Measurements from ENCODE around the gene SYT11.
"Not testable (repeated sequence)": the region's sequence is repeated elsewhere in the genome, so short reads cannot be mapped to it uniquely, and the experiment has no call there.

The SYT11 gene

GRCh38 chr1:155900161-155900560 is 40.8 kb downstream of the SYT11 start:
- no peak for DNase-seq

GRCh38 chr1:155904261-155904660 is 44.9 kb downstream of the SYT11 start:
- DNase-seq, result no peak

- peak in 1 of 2 donors; percentile 83 for DNase-seq
Measured at GRCh38 chr1:155909894-155910293, 50.5 kb downstream of the SYT11 start.

GRCh38 chr1:155910621-155911121 is 51.3 kb downstream of the SYT11 start:
- no peak for DNase-seq

- peak; percentile 51 to 70 for DNase-seq
Measured at GRCh38 chr1:155911156-155912055, 52.0 kb downstream of the SYT11 start, which contains the start of gene RIT1. Gene RIT1, minus strand, starts transcription at chr1:155911349. Its CDS starts 588 bp downstream, at chr1:155910761.

GRCh38 chr1:155912056-155912536 is 52.7 kb downstream of the SYT11 start:
- no peak for DNase-seq

GRCh38 chr1:155913969-155914757 is 54.8 kb downstream of the SYT11 start:
- DNase-seq, result no peak

- DNase-seq, result no peak
Measured at GRCh38 chr1:155918660-155919059, 59.3 kb downstream of the SYT11 start.

GRCh38 chr1:155919801-155920200 is 60.4 kb downstream of the SYT11 start:
- DNase-seq, result no peak

- DNase-seq, result no peak
Measured at GRCh38 chr1:155920717-155921116, 61.4 kb downstream of the SYT11 start.

GRCh38 chr1:155925506-155925905 is 66.1 kb downstream of the SYT11 start:
- no peak for DNase-seq

GRCh38 chr1:155929057-155929456 is 69.7 kb downstream of the SYT11 start:
- DNase-seq, result no peak

GRCh38 chr1:155930725-155931124 is 71.4 kb downstream of the SYT11 start:
- not testable (repeated sequence) for DNase-seq

GRCh38 chr1:155931332-155932038 is 72.1 kb downstream of the SYT11 start:
- DNase-seq, result no peak

GRCh38 chr1:155932081-155932480 is 72.7 kb downstream of the SYT11 start:
- DNase-seq, result no peak

- no peak for DNase-seq
Measured at GRCh38 chr1:155932487-155932886, 73.1 kb downstream of the SYT11 start.

GRCh38 chr1:155933591-155934096 is 74.3 kb downstream of the SYT11 start:
- DNase-seq, result no peak

- DNase-seq, result peak; percentile 71 to 100
Measured at GRCh38 chr1:155934097-155934935, 74.9 kb downstream of the SYT11 start, which contains the start of gene KHDC4. Gene KHDC4, minus strand, starts transcription at chr1:155934413. Its CDS starts 40 bp downstream, at chr1:155934373.

Measured in bone marrow (tissue), 2 donors.